Type B pancreatic cell (in vitro differentiated cells): ENCODE measurements around the gene NTN1. TPM values are rescaled to one million over a fixed set of nuclear protein-coding genes. Genes with fewer than 3 reads are reported as not detected.

Experiments
- DNase-seq: peaks from one replicate; pipeline ENCODE4 v3.0.0; 2021; ENCODE audit warnings: mixed read lengths; ENCODE audit not compliant: unreplicated experiment; ENCODE audit errors: extremely low spot score
- H3K27ac Mint-ChIP-seq: 2 replicates; pipeline ENCODE4 v1.8.0; 2021; ENCODE audit warnings: mild to moderate bottlenecking, mixed read lengths
- H3K27me3 Mint-ChIP-seq: 2 replicates; pipeline ENCODE4 v1.8.0; 2021; ENCODE audit warnings: mixed read lengths
- H3K36me3 Mint-ChIP-seq: 2 replicates; pipeline ENCODE4 v1.8.0; 2021; ENCODE audit warnings: mixed read lengths
- H3K4me1 Mint-ChIP-seq: one replicate; pipeline ENCODE4 v1.8.0; 2021; ENCODE audit warnings: mixed read lengths; ENCODE audit not compliant: unreplicated experiment
- H3K4me3 Mint-ChIP-seq: 2 replicates; pipeline ENCODE4 v1.8.0; 2021; ENCODE audit warnings: mild to moderate bottlenecking, mixed read lengths
- H3K9me3 Mint-ChIP-seq: 2 replicates; pipeline ENCODE4 v1.8.0; 2021; ENCODE audit warnings: mixed read lengths
- total RNA-seq: library from RNA; stranded (reverse); gene quantifications from 2 replicates; pipeline ENCODE4 v1.2.1, GENCODE V29; 2021; ENCODE audit warnings: low replicate concordance
- TF ChIP-seq, protein P1 (sequence below): fragments of 200-600 bp; sonication (generic); conservative IDR thresholded peaks from 2 replicates; pipeline ENCODE4 v1.5.0; 2021; ENCODE audit warnings: antibody characterized with exemption, mild to moderate bottlenecking

The NTN1 gene
- total RNA-seq, 1 donor from 2014 or later = 10.7 TPM

GRCh38 chr17:9242983-9243382, 221.7 kb downstream of the NTN1 start:
- Mint-ChIP-seq H3K36me3 (no peaks in the 10 kb centered on the region), H3K4me3 (no peak overlapping the region), H3K9me3 (no peaks in the 10 kb centered on the region), H3K4me1 (peaks cover 15% of the 10 kb centered on the region), H3K27ac (peak overlapping the region; percentile 41), H3K27me3 (no peaks in the 10 kb centered on the region)
- DNase-seq = no peak
- TF ChIP-seq, protein P1, sequence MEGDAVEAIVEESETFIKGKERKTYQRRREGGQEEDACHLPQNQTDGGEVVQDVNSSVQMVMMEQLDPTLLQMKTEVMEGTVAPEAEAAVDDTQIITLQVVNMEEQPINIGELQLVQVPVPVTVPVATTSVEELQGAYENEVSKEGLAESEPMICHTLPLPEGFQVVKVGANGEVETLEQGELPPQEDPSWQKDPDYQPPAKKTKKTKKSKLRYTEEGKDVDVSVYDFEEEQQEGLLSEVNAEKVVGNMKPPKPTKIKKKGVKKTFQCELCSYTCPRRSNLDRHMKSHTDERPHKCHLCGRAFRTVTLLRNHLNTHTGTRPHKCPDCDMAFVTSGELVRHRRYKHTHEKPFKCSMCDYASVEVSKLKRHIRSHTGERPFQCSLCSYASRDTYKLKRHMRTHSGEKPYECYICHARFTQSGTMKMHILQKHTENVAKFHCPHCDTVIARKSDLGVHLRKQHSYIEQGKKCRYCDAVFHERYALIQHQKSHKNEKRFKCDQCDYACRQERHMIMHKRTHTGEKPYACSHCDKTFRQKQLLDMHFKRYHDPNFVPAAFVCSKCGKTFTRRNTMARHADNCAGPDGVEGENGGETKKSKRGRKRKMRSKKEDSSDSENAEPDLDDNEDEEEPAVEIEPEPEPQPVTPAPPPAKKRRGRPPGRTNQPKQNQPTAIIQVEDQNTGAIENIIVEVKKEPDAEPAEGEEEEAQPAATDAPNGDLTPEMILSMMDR = no peak

- TF ChIP-seq, protein P1 = no peak
Observed at GRCh38 chr17:9244066-9245052, 223.0 kb downstream of the NTN1 start.

GRCh38 chr17:9247401-9247938, 226.2 kb downstream of the NTN1 start:
- H3K27me3 Mint-ChIP-seq = no peaks in the 10 kb centered on the region
- TF ChIP-seq, protein P1 = no peak
- no peaks in the 10 kb centered on the region for H3K9me3 Mint-ChIP-seq
- peaks cover 16% of the 10 kb centered on the region for H3K4me1 Mint-ChIP-seq
- no peak for DNase-seq
- H3K4me3 Mint-ChIP-seq = no peak overlapping the region
- no peaks in the 10 kb centered on the region for H3K36me3 Mint-ChIP-seq
- no peak overlapping the region for H3K27ac Mint-ChIP-seq

More at GRCh38 chr17:9244066-9245052, 223.0 kb downstream of the NTN1 start:
- H3K36me3 Mint-ChIP-seq = no peaks in the 10 kb centered on the region
- H3K27ac Mint-ChIP-seq = no peak overlapping the region
- H3K4me1 Mint-ChIP-seq = peaks cover 14% of the 10 kb centered on the region
- no peaks in the 10 kb centered on the region for H3K27me3 Mint-ChIP-seq
- DNase-seq = no peak
- H3K4me3 Mint-ChIP-seq = no peak overlapping the region
- H3K9me3 Mint-ChIP-seq = no peaks in the 10 kb centered on the region

- peaks cover 11% of the 10 kb centered on the region for H3K4me1 Mint-ChIP-seq
- TF ChIP-seq, protein P1 = no peak
- H3K36me3 Mint-ChIP-seq = peaks cover 3% of the 10 kb centered on the region
- no peak overlapping the region for H3K27ac Mint-ChIP-seq
- no peaks in the 10 kb centered on the region for H3K27me3 Mint-ChIP-seq
- no peaks in the 10 kb centered on the region for H3K9me3 Mint-ChIP-seq
- no peak for DNase-seq
- no peak overlapping the region for H3K4me3 Mint-ChIP-seq
Observed at GRCh38 chr17:9249245-9249953, 228.1 kb downstream of the NTN1 start.

DNA sequence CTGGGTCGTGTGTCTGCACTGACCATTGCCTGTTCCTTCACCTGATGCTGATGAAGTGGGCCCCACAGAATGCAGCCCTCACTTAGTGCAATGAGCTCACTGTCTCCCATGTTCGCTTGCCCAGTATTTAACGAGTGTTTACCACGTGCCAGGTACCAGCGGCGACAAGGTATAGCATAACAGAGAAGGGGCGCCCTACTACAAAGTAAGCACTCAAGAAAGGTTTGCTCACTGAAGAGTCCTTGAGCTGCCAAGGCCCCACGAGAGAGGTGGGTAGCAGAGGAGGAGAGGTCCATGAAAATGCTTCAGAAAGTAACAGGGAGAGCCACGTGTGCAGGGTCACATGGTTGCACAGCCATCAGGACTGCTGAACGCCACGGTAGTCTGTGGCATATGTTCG, 230.0 kb downstream of the NTN1 start:
- Mint-ChIP-seq H3K27me3 (no peaks in the 10 kb centered on the region), H3K4me1 (peaks cover 6% of the 10 kb centered on the region), H3K9me3 (no peaks in the 10 kb centered on the region), H3K4me3 (no peak overlapping the region), H3K27ac (no peak overlapping the region), H3K36me3 (peaks cover 3% of the 10 kb centered on the region)
- DNase-seq = no peak
- TF ChIP-seq, protein P1 = no peak
